GM12891 (cell line): ENCODE measurements around the gene TBC1D1.

Experiments used
- POLR2A ChIP-seq: IDR thresholded peaks from 2 replicates; pipeline ENCODE4 v1.6.1; 2011; ENCODE audit warnings: low read depth, low read length, control low read depth
- POLR2AphosphoS5 ChIP-seq: IDR thresholded peaks from 2 replicates; pipeline ENCODE4 v1.6.1; 2011; ENCODE audit warnings: low read depth, low read length, control low read depth
- TAF1 ChIP-seq: IDR thresholded peaks from 2 replicates; pipeline ENCODE4 v1.6.1; 2011; ENCODE audit warnings: low read depth, low read length, control low read depth

- TF ChIP-seq POLR2AphosphoS5 (no peak), TAF1 (no peak), POLR2A (no peak)
Observed at GRCh38 chr4:38023347-38024205, 132.7 kb downstream of the TBC1D1 start.
